ENCODE data around the gene GLG1.
"Not testable (repeated sequence)": the region's sequence is repeated elsewhere in the genome, so short reads cannot be mapped to it uniquely, and the experiment has no call there.

Gene GLG1

GRCh38 chr16:74558873-74559272 lies 48.0 kb downstream of the GLG1 start:
- no peak for DNase-seq (ENCODE audit: low spot score in 2 of 2)
- Histone ChIP-seq H3K36me3 (replicated peaks) (no peaks in the 10 kb centered on the region; the same call in 1 of the 2 replicates), H3K4me1 (no peaks in the 10 kb centered on the region), H3K9me3 (no peaks in the 10 kb centered on the region), H3K27me3 (ENCODE audit: low read depth) (no peaks in the 10 kb centered on the region), H3K4me3 (no peak overlapping the region)
- in situ Hi-C loops (cut with MboI; ENCODE audit: low sequenced_read_pairs): no loop called here

GRCh38 chr16:74557275-74557674 lies 49.6 kb downstream of the GLG1 start:
- H3K4me1 ChIP-seq: no peaks in the 10 kb centered on the region
- no peaks in the 10 kb centered on the region for H3K27me3 ChIP-seq (ENCODE audit: low read depth)
- no peak for DNase-seq (ENCODE audit: low spot score in 2 of 2)
- in situ Hi-C loops (cut with MboI; ENCODE audit: low sequenced_read_pairs): no loop called here
- no peak overlapping the region for H3K4me3 ChIP-seq
- H3K36me3 ChIP-seq (replicated peaks): no peaks in the 10 kb centered on the region
- no peaks in the 10 kb centered on the region for H3K9me3 ChIP-seq

- no peaks in the 10 kb centered on the region for H3K36me3 ChIP-seq (replicated peaks)
- in situ Hi-C loops (cut with MboI; ENCODE audit: low sequenced_read_pairs): no loop called here
- no peaks in the 10 kb centered on the region for H3K4me1 ChIP-seq
- no peak overlapping the region for H3K4me3 ChIP-seq
- H3K9me3 ChIP-seq: no peaks in the 10 kb centered on the region
- no peak for DNase-seq (ENCODE audit: low spot score in 2 of 2)
- no peaks in the 10 kb centered on the region for H3K27me3 ChIP-seq (ENCODE audit: low read depth)
These were observed 50.5 kb downstream of the GLG1 start for GRCh38 chr16:74556375-74556922.

DNA sequence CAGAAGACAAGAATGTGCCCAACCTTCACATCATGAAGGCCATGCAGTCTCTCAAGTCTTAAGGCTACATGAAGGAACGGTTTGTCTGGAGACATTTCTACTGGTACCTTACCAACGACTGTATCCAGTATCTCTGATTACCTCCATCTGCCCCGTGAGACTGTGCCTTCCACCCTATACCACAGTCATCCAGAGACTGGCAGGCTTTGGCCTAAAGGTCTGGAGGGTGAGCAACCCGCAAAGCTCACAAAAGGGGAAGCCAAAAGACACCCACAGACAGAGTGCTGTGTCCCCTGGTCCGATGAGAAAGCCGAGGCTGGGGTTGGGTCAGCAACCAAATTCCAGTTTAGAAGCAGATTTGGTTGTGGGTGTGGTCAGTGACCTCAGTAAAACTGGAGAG lies 54.6 kb downstream of the GLG1 start:
- H3K9me3 ChIP-seq; H3K36me3 ChIP-seq (replicated peaks); in situ Hi-C loops (cut with MboI; ENCODE audit: low sequenced_read_pairs); DNase-seq (ENCODE audit: low spot score in 2 of 2); H3K4me1 ChIP-seq; H3K27me3 ChIP-seq (ENCODE audit: low read depth); H3K4me3 ChIP-seq: not testable (repeated sequence)

GRCh38 chr16:74550227-74551019 lies 56.5 kb downstream of the GLG1 start:
- H3K4me1 ChIP-seq; H3K36me3 ChIP-seq (replicated peaks); DNase-seq (ENCODE audit: low spot score in 2 of 2); H3K4me3 ChIP-seq; H3K9me3 ChIP-seq; H3K27me3 ChIP-seq (ENCODE audit: low read depth); in situ Hi-C loops (cut with MboI; ENCODE audit: low sequenced_read_pairs): not testable (repeated sequence)

- H3K4me1 ChIP-seq; H3K27me3 ChIP-seq (ENCODE audit: low read depth); in situ Hi-C loops (cut with MboI; ENCODE audit: low sequenced_read_pairs); H3K9me3 ChIP-seq; DNase-seq (ENCODE audit: low spot score in 2 of 2); H3K4me3 ChIP-seq; H3K36me3 ChIP-seq (replicated peaks): not testable (repeated sequence)
These were observed 60.8 kb downstream of the GLG1 start for GRCh38 chr16:74546112-74546511.

- H3K4me1 ChIP-seq; DNase-seq (ENCODE audit: low spot score in 2 of 2); H3K4me3 ChIP-seq; H3K9me3 ChIP-seq; H3K36me3 ChIP-seq (replicated peaks); H3K27me3 ChIP-seq (ENCODE audit: low read depth); in situ Hi-C loops (cut with MboI; ENCODE audit: low sequenced_read_pairs): not testable (repeated sequence)
These were observed 63.9 kb downstream of the GLG1 start for GRCh38 chr16:74542911-74543578.

- DNase-seq (ENCODE audit: low spot score in 2 of 2); in situ Hi-C loops (cut with MboI; ENCODE audit: low sequenced_read_pairs): not testable (repeated sequence)
These were observed 66.3 kb downstream of the GLG1 start for GRCh38 chr16:74540663-74541062.

DNA sequence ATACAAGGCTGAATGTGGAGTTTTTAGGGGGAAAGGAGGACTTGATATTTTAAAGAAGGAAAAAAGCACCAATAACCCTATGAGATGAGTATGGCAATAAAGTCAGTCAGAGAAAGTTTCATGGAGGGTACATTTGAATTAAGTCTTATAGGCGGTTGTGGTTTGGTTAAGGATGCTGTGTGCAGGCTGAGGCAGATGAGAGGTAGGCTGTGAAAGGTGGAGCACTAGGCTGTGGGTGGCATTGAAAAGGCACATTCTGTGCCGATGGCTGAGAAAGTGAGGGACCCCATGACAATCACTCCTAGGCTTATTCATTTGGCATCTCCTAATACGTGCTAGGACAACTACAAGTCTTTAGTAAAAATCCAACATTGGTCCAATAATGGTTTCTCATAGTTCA lies 68.1 kb downstream of the GLG1 start:
- H3K4me1 ChIP-seq; H3K4me3 ChIP-seq; DNase-seq (ENCODE audit: low spot score in 2 of 2); H3K27me3 ChIP-seq (ENCODE audit: low read depth); in situ Hi-C loops (cut with MboI; ENCODE audit: low sequenced_read_pairs); H3K9me3 ChIP-seq; H3K36me3 ChIP-seq (replicated peaks): not testable (repeated sequence)

More at GRCh38 chr16:74540663-74541062, 66.3 kb downstream of the GLG1 start:
- H3K36me3 ChIP-seq (replicated peaks); H3K9me3 ChIP-seq; H3K27me3 ChIP-seq (ENCODE audit: low read depth); H3K4me3 ChIP-seq; H3K4me1 ChIP-seq: not testable (repeated sequence)

DNA sequence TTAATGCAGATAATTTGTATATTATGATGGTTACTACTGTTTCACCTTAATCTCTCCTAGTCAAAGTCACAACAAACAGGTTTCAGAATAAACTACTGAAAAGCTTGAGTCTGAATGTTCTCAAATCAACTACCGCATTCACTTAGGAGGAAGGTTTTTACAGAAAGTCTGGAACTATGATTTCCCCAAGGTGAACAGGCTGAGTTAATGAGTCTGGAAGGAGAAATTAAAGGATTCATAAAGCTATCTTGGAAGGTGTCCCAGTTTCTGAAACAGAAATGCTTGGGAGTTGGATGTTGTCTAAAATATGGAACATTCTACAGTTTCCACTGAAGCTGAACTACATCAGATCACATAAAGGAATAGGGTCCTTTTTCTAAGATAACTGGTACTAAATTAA lies 69.2 kb downstream of the GLG1 start:
- H3K4me1 ChIP-seq; H3K4me3 ChIP-seq; H3K27me3 ChIP-seq (ENCODE audit: low read depth); H3K9me3 ChIP-seq; DNase-seq (ENCODE audit: low spot score in 2 of 2); H3K36me3 ChIP-seq (replicated peaks); in situ Hi-C loops (cut with MboI; ENCODE audit: low sequenced_read_pairs): not testable (repeated sequence)

DNA sequence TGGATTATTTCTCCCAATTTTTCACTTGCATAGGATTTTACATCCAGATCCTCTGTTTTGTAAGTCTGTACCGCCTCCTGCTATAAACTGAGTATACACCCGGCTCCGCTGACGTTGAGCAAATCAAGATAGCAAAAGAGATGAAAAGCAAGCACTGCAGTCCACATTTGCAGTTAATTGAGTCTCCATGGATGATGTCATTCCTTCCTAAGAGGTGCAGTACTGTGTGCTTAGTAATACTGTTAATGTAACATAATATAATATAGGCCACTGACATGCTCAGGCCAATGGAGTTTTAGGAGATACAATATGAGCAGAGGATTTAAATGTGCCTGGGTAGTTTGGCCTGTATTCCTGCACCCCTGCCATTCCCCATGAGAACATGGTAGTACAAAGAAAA lies 72.3 kb downstream of the GLG1 start:
- H3K36me3 ChIP-seq (replicated peaks); DNase-seq (ENCODE audit: low spot score in 2 of 2); H3K27me3 ChIP-seq (ENCODE audit: low read depth); H3K4me3 ChIP-seq; H3K9me3 ChIP-seq; H3K4me1 ChIP-seq; in situ Hi-C loops (cut with MboI; ENCODE audit: low sequenced_read_pairs): not testable (repeated sequence)

DNA sequence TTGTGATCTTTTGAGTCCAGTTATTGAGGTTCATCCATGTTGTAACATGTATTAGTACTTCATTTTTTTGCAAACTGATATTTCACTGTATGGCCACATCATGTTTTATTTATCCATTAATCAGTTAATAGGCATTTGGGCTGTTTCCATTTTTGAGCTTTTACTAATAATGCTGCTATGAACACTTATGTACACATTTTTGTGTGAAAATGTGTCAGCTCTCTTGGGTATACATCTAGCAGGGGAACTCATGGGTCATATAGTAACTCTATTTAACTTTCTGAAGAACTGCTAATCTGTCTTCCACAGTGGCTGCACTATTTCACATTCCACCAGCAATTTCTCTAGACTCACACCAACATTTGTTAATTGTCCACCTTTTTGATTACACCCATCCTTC lies 82.0 kb downstream of the GLG1 start:
- H3K4me1 ChIP-seq: no peaks in the 10 kb centered on the region
- DNase-seq (ENCODE audit: low spot score in 2 of 2): no peak
- H3K9me3 ChIP-seq: no peaks in the 10 kb centered on the region; the same call in 1 of the 2 replicates
- H3K27me3 ChIP-seq (ENCODE audit: low read depth): no peaks in the 10 kb centered on the region
- peaks cover 11% of the 10 kb centered on the region for H3K36me3 ChIP-seq (replicated peaks)
- in situ Hi-C loops (cut with MboI; ENCODE audit: low sequenced_read_pairs): no loop called here
- H3K4me3 ChIP-seq: no peak overlapping the region

- no peak overlapping the region for H3K4me3 ChIP-seq
- H3K4me1 ChIP-seq: no peaks in the 10 kb centered on the region
- no peak for DNase-seq (ENCODE audit: low spot score in 2 of 2)
- H3K9me3 ChIP-seq: no peaks in the 10 kb centered on the region; the same call in 1 of the 2 replicates
- H3K36me3 ChIP-seq (replicated peaks): peaks cover 11% of the 10 kb centered on the region
- in situ Hi-C loops (cut with MboI; ENCODE audit: low sequenced_read_pairs): no loop called here
- no peaks in the 10 kb centered on the region for H3K27me3 ChIP-seq (ENCODE audit: low read depth)
These were observed 82.8 kb downstream of the GLG1 start for GRCh38 chr16:74524117-74524516.

- in situ Hi-C loops (cut with MboI; ENCODE audit: low sequenced_read_pairs); H3K9me3 ChIP-seq; DNase-seq (ENCODE audit: low spot score in 2 of 2); H3K4me3 ChIP-seq; H3K27me3 ChIP-seq (ENCODE audit: low read depth); H3K4me1 ChIP-seq: not testable (repeated sequence)
- peaks cover 11% of the 10 kb centered on the region for H3K36me3 ChIP-seq (replicated peaks)
These were observed 83.2 kb downstream of the GLG1 start for GRCh38 chr16:74523706-74524105.
